GM13977 (cell line): Measurements from ENCODE around the gene SVEP1.
"Not testable (repeated sequence)": the region's sequence is repeated elsewhere in the genome, so short reads cannot be mapped to it uniquely, and the experiment has no call there.

Experiments
- DNase-seq: peaks from one replicate; pipeline ENCODE4 v3.0.0; 2012; ENCODE audit warnings: low spot score
- CTCF ChIP-seq: IDR thresholded peaks from 2 replicates; pipeline ENCODE4 v1.5.1; 2012; ENCODE audit warnings: mild to moderate bottlenecking, control low read depth; ENCODE audit not compliant: insufficient read depth; ENCODE audit errors: extremely low read depth, missing control alignments
- in situ Hi-C: fragments of 300-500 bp; cut with MboI; formaldehyde crosslinking; loops from one replicate; pipeline ENCODE4 v1.12.0; 2022; ENCODE audit warnings: low sequenced_read_pairs, low pct_unique_long_range_greater_than_20kb, mixed read lengths, inconsistent platforms; ENCODE audit not compliant: unreplicated experiment

The SVEP1 gene

GRCh38 chr9:110545705-110546104, 33.8 kb downstream of the SVEP1 start:
- no peak for TF ChIP-seq CTCF
- DNase-seq: no peak
- in situ Hi-C loops: no loop called here

GRCh38 chr9:110543631-110544051, 35.9 kb downstream of the SVEP1 start:
- TF ChIP-seq CTCF: no peak
- in situ Hi-C loops: no loop called here
- DNase-seq: no peak

GRCh38 chr9:110541950-110542349, 37.6 kb downstream of the SVEP1 start:
- no peak for TF ChIP-seq CTCF
- DNase-seq: no peak
- in situ Hi-C loops: no loop called here

GRCh38 chr9:110538647-110539041, 40.9 kb downstream of the SVEP1 start:
- no peak for TF ChIP-seq CTCF
- in situ Hi-C loops: no loop called here
- no peak for DNase-seq

GRCh38 chr9:110537841-110538646, 41.5 kb downstream of the SVEP1 start:
- TF ChIP-seq CTCF: no peak
- in situ Hi-C loops: no loop called here
- no peak for DNase-seq

GRCh38 chr9:110536822-110537221, 42.7 kb downstream of the SVEP1 start:
- DNase-seq: no peak
- no peak for TF ChIP-seq CTCF
- in situ Hi-C loops: no loop called here

- DNase-seq, in situ Hi-C loops: not testable (repeated sequence)
Measured at GRCh38 chr9:110534162-110534561, 45.4 kb downstream of the SVEP1 start.
